GM19328 (cell line): ENCODE data around the gene NRG4.
"Not testable (repeated sequence)": the region's sequence is repeated elsewhere in the genome, so short reads cannot be mapped to it uniquely, and the experiment has no call there.

Experiments used
- ATAC-seq: cut with Tn5 transposase; IDR thresholded peaks from one replicate; pipeline ENCODE4 v1.9.1; 2021; ENCODE audit warnings: mild to moderate bottlenecking, moderate library complexity; ENCODE audit not compliant: unreplicated experiment

Gene NRG4

GRCh38 chr15:75928680-75929608 is 83.3 kb downstream of the NRG4 start:
- ATAC-seq: no peak

GRCh38 chr15:75927601-75928000 is 84.6 kb downstream of the NRG4 start:
- ATAC-seq: no peak

- ATAC-seq: no peak
These were observed 85.3 kb downstream of the NRG4 start for GRCh38 chr15:75926931-75927330.

- no peak for ATAC-seq
These were observed 86.8 kb downstream of the NRG4 start for GRCh38 chr15:75925440-75925839.

GRCh38 chr15:75924576-75924975 is 87.6 kb downstream of the NRG4 start:
- ATAC-seq: no peak

- no peak for ATAC-seq
These were observed 88.5 kb downstream of the NRG4 start for GRCh38 chr15:75923756-75924155.

GRCh38 chr15:75921732-75922703 is 90.2 kb downstream of the NRG4 start:
- ATAC-seq: no peak

GRCh38 chr15:75920079-75920478 is 92.1 kb downstream of the NRG4 start:
- no peak for ATAC-seq

- no peak for ATAC-seq
These were observed 94.1 kb downstream of the NRG4 start for GRCh38 chr15:75918135-75918534.

GRCh38 chr15:75916978-75917377 is 95.2 kb downstream of the NRG4 start:
- no peak for ATAC-seq

GRCh38 chr15:75910355-75910754 is 101.9 kb downstream of the NRG4 start:
- not testable (repeated sequence) for ATAC-seq

GRCh38 chr15:75905231-75905630 is 107.0 kb downstream of the NRG4 start:
- no peak for ATAC-seq

- peak; percentile 76 for ATAC-seq
These were observed 108.6 kb downstream of the NRG4 start, which contains the start of gene FBXO22 for GRCh38 chr15:75903331-75904239. Gene FBXO22, plus strand, starts transcription at chr15:75903878. Its CDS starts 86 bp downstream, at chr15:75903964.

GRCh38 chr15:75902129-75902557 is 110.1 kb downstream of the NRG4 start:
- ATAC-seq: no peak

GRCh38 chr15:75900577-75900976 is 111.6 kb downstream of the NRG4 start:
- no peak for ATAC-seq

GRCh38 chr15:75895731-75896130 is 116.5 kb downstream of the NRG4 start:
- no peak for ATAC-seq

- ATAC-seq: no peak
These were observed 120.3 kb downstream of the NRG4 start for GRCh38 chr15:75891895-75892294.
